Measurements from ENCODE around the gene NKAPL. TPM values are rescaled to one million over a fixed set of nuclear protein-coding genes. Genes with fewer than 3 reads are reported as not detected.

Gene NKAPL
- total and polyA plus RNA-seq, 2 of the 13 experiments (the other 11 are each of a cell fraction or from before 2014, with no cell fraction given): not detected

- TF ChIP-seq ZBTB10 (CRISPR knock-in tag; IDR thresholded peaks at IDR 0.05; ENCODE audit: borderline replicate concordance) (peak; percentile 89), NCOA2 (CRISPR knock-in tag; IDR thresholded peaks at IDR 0.05) (peak; percentile 68), SRF (IDR thresholded peaks at IDR 0.05; ENCODE audit: low read depth, low read length) (peak; percentile 54; the same call in 1 of the 2 replicates), MTERF4 (CRISPR knock-in tag; IDR thresholded peaks at IDR 0.05) (peak; percentile 47; the same call in 1 of the 2 replicates), ZNF264 (CRISPR knock-in tag; IDR thresholded peaks at IDR 0.05) (no peak), ZNF530 (CRISPR knock-in tag; IDR thresholded peaks at IDR 0.05; ENCODE audit: low read depth) (no peak), FOXJ3 (CRISPR knock-in tag; IDR thresholded peaks at IDR 0.05; ENCODE audit: borderline replicate concordance) (no peak), ZBTB33 (CRISPR knock-in tag; IDR thresholded peaks at IDR 0.05) (no peak), CHD4 (IDR thresholded peaks at IDR 0.05; ENCODE audit: borderline replicate concordance, low read length) (no peak), HNF1A (IDR thresholded peaks at IDR 0.05; ENCODE audit: low read depth) (peak; percentile 52; the same call in 1 of the 2 replicates), HNF1A (CRISPR knock-in tag; IDR thresholded peaks at IDR 0.05; ENCODE audit: borderline replicate concordance) (no peak), KLF12 (CRISPR knock-in tag; IDR thresholded peaks at IDR 0.05; ENCODE audit: borderline replicate concordance) (0 out of 2 replicates have a peak, but pooled peaks have one; percentile 60), ZNF605 (CRISPR knock-in tag; IDR thresholded peaks at IDR 0.05) (peak; percentile 66), NCOA1 (CRISPR knock-in tag; IDR thresholded peaks at IDR 0.05) (0 out of 2 replicates have a peak, but pooled peaks have one; percentile 76), ZNF296 (CRISPR knock-in tag; conservative IDR thresholded peaks at IDR 0.05) (no peak), FOSL1 (CRISPR knock-in tag; IDR thresholded peaks at IDR 0.05; ENCODE audit: borderline replicate concordance) (no peak), JUN (CRISPR knock-in tag; IDR thresholded peaks at IDR 0.05) (no peak), FOXC1 (CRISPR knock-in tag; IDR thresholded peaks at IDR 0.05; ENCODE audit: borderline replicate concordance) (0 out of 2 replicates have a peak, but pooled peaks have one; percentile 19), NR1H2 (CRISPR knock-in tag; IDR thresholded peaks at IDR 0.05; ENCODE audit: borderline replicate concordance, low read depth) (no peak)
Observed at GRCh38 chr6:28252009-28252975, 6.8 kb upstream of the NKAPL start, which contains the start of gene ZKSCAN4 (continued).

All from HepG2 (cell line).